Neuronal stem cell (in vitro differentiated cells): ENCODE data around the gene CNKSR2.

ENCODE experiments used
- DNase-seq: peaks from one replicate; pipeline ENCODE4 v3.0.0-alpha.2; 2013; ENCODE audit warnings: low spot score
- H2AFZ ChIP-seq: one replicate; pipeline ENCODE4 v1.6.1; 2013; ENCODE audit warnings: mild to moderate bottlenecking, low read length, inconsistent platforms
- H2AK5ac ChIP-seq: 2 replicates; pipeline ENCODE4 v1.6.1; 2013; ENCODE audit warnings: low read depth, mild to moderate bottlenecking, inconsistent platforms, low read length, moderate library complexity, mixed read lengths
- H2BK120ac ChIP-seq: 2 replicates; pipeline ENCODE4 v1.6.1; 2013; ENCODE audit warnings: low read depth, mild to moderate bottlenecking, inconsistent platforms, low read length, moderate library complexity, mixed read lengths
- H2BK12ac ChIP-seq: one replicate; pipeline ENCODE4 v1.6.1; 2013; ENCODE audit warnings: low read length, inconsistent platforms
- H2BK15ac ChIP-seq: 2 replicates; pipeline ENCODE4 v1.6.1; 2013; ENCODE audit warnings: mild to moderate bottlenecking, low read length, inconsistent platforms, mixed read lengths
- H2BK5ac ChIP-seq: one replicate; pipeline ENCODE4 v1.6.1; 2013; ENCODE audit warnings: inconsistent platforms, mild to moderate bottlenecking, low read length, moderate library complexity
- H3K14ac ChIP-seq: one replicate; pipeline ENCODE4 v1.6.1; 2013; ENCODE audit warnings: low read length, inconsistent platforms
- H3K18ac ChIP-seq: 2 replicates; pipeline ENCODE4 v1.6.1; 2013; ENCODE audit warnings: low read length, inconsistent platforms
- H3K23ac ChIP-seq: 2 replicates; pipeline ENCODE4 v1.6.1; 2013; ENCODE audit warnings: low read depth, mild to moderate bottlenecking, mixed read lengths, low read length, inconsistent platforms; ENCODE audit not compliant: poor library complexity
- H3K27ac ChIP-seq: replicated peaks from 3 replicates; pipeline ENCODE4 v1.5.1; 2013; ENCODE audit warnings: low read length, inconsistent platforms
- H3K27me3 ChIP-seq, 3 experiments: 2 replicates each; pipeline ENCODE4 v1.6.1; 2013; ENCODE audit warnings: low read length in 3 of 3, mild to moderate bottlenecking in 2 of 3, inconsistent platforms in 1 of 3, low read depth in 1 of 3, mixed read lengths in 1 of 3, moderate library complexity in 1 of 3; ENCODE audit not compliant: control insufficient read depth in 3 of 3, insufficient read depth in 3 of 3
- H3K36me3 ChIP-seq, 2 donors: replicated peaks in 1 of 2; 2 replicates each; pipeline ENCODE4 v1.6.1; 2013; ENCODE audit warnings: low read length in 2 of 2; ENCODE audit not compliant: control insufficient read depth in 2 of 2, insufficient read depth in 2 of 2
- H3K4ac ChIP-seq: 2 replicates; pipeline ENCODE4 v1.6.1; 2013; ENCODE audit warnings: inconsistent platforms, mild to moderate bottlenecking, low read length, moderate library complexity
- H3K4me1 ChIP-seq, 2 donors: 1 replicate in 1 of 2; 2 replicates in 1 of 2; pipeline ENCODE4 v1.6.1; 2013; ENCODE audit warnings: low read length in 2 of 2, low read depth in 1 of 2; ENCODE audit not compliant: control insufficient read depth in 2 of 2, insufficient read depth in 1 of 2
- H3K4me2 ChIP-seq: one replicate; pipeline ENCODE4 v1.6.1; 2013; ENCODE audit warnings: mild to moderate bottlenecking, low read length, inconsistent platforms; ENCODE audit not compliant: insufficient read depth, poor library complexity, severe bottlenecking
- H3K4me3 ChIP-seq, 2 donors: 2 replicates each; pipeline ENCODE4 v1.5.1; 2013; ENCODE audit warnings: low read length in 2 of 2, mild to moderate bottlenecking in 2 of 2, inconsistent platforms in 1 of 2, moderate library complexity in 1 of 2
- H3K79me1 ChIP-seq: one replicate; pipeline ENCODE4 v1.6.1; 2013; ENCODE audit warnings: low read depth, mild to moderate bottlenecking, inconsistent platforms, low read length, moderate library complexity
- H3K9ac ChIP-seq: one replicate; pipeline ENCODE4 v1.6.1; 2013; ENCODE audit warnings: mild to moderate bottlenecking, low read depth, low read length, inconsistent platforms; ENCODE audit not compliant: poor library complexity
- H3K9me3 ChIP-seq, 2 donors: replicated peaks in 1 of 2; 2 replicates each; pipeline versions ENCODE3 to v1.6.1; 2013; ENCODE audit warnings: low read length in 2 of 2, mild to moderate bottlenecking in 2 of 2, inconsistent platforms in 1 of 2, low read depth in 1 of 2, mixed read lengths in 1 of 2, moderate library complexity in 1 of 2; ENCODE audit not compliant: control insufficient read depth in 2 of 2, insufficient read depth in 1 of 2
- H4K8ac ChIP-seq: one replicate; pipeline ENCODE4 v1.6.1; 2013; ENCODE audit warnings: low read depth, mild to moderate bottlenecking, inconsistent platforms, low read length, moderate library complexity
- H4K91ac ChIP-seq: one replicate; pipeline ENCODE4 v1.6.1; 2013; ENCODE audit warnings: low read length, low read depth, mild to moderate bottlenecking, inconsistent platforms; ENCODE audit not compliant: poor library complexity
- WGBS, 2 donors: extraction: QIAGEN DNeasy Blood & Tissue Kit; methylation state at CpG; one replicate each; pipeline ENCODE4 v1.1.7; 2013; ENCODE audit warnings: missing lambda C conversion rate in 2 of 2, mixed read lengths in 1 of 2; ENCODE audit not compliant: insufficient read length in 2 of 2, insufficient replicate concordance in 1 of 2; ENCODE audit errors: extremely low coverage in 2 of 2; 5-methylcytosine and 5-hydroxymethylcytosine counted together

Gene CNKSR2

GRCh38 chrX:21590012-21590776, 216.0 kb downstream of the CNKSR2 start:
- no peak for DNase-seq
- no peak overlapping the region for H3K27ac ChIP-seq
- H3K9me3 ChIP-seq = peaks cover 0 to 14% of the 10 kb centered on the region in 2 donors
- no peaks in the 10 kb centered on the region for H3K79me1 ChIP-seq
- no peak overlapping the region for H3K18ac ChIP-seq
- no peak overlapping the region for H2BK15ac ChIP-seq
- no CpG with 5 or more reads among the region's 4 CpGs for WGBS, 2 donors
- no peak overlapping the region for H2BK120ac ChIP-seq
- no peak overlapping the region for H4K91ac ChIP-seq
- H2AFZ ChIP-seq = no peak overlapping the region
- no peaks in the 10 kb centered on the region for H3K27me3 ChIP-seq
- H3K23ac ChIP-seq = no peak overlapping the region
- no peaks in the 10 kb centered on the region for H3K4me1 ChIP-seq
- H3K9ac ChIP-seq = no peak overlapping the region
- no peaks in the 10 kb centered on the region for H3K36me3 ChIP-seq
- no peak overlapping the region for H2BK12ac ChIP-seq
- no peak overlapping the region for H3K4ac ChIP-seq
- no peak overlapping the region for H3K4me3 ChIP-seq
- H3K4me2 ChIP-seq = no peak overlapping the region
- H3K14ac ChIP-seq = no peak overlapping the region
- H2AK5ac ChIP-seq = no peak overlapping the region
- H2BK5ac ChIP-seq = no peak overlapping the region
- H4K8ac ChIP-seq = no peak overlapping the region

GRCh38 chrX:21606002-21606401, 231.8 kb downstream of the CNKSR2 start:
- Histone ChIP-seq H3K23ac (no peak overlapping the region), H3K9me3 (no peaks in the 10 kb centered on the region), H2BK12ac (no peak overlapping the region), H4K91ac (no peak overlapping the region), H3K18ac (no peak overlapping the region), H3K9ac (no peak overlapping the region), H3K4me1 (no peaks in the 10 kb centered on the region), H2BK5ac (no peak overlapping the region), H2BK15ac (no peak overlapping the region), H3K36me3 (peaks cover 3 to 31% of the 10 kb centered on the region in 2 donors), H3K27ac (no peak overlapping the region), H3K14ac (no peak overlapping the region), H2BK120ac (no peak overlapping the region), H2AK5ac (no peak overlapping the region), H3K27me3 (no peaks in the 10 kb centered on the region), H3K79me1 (no peaks in the 10 kb centered on the region), H4K8ac (no peak overlapping the region), H3K4me3 (no peak overlapping the region), H3K4me2 (no peak overlapping the region), H3K4ac (no peak overlapping the region), H2AFZ (no peak overlapping the region)
- DNase-seq = no peak

GRCh38 chrX:21610168-21610567, 235.9 kb downstream of the CNKSR2 start:
- Histone ChIP-seq H3K18ac (no peak overlapping the region), H2BK120ac (no peak overlapping the region), H3K27me3 (no peaks in the 10 kb centered on the region), H3K4me2 (no peak overlapping the region), H3K79me1 (no peaks in the 10 kb centered on the region), H2AK5ac (no peak overlapping the region), H3K4ac (no peak overlapping the region), H3K4me3 (no peak overlapping the region), H3K27ac (no peak overlapping the region), H3K4me1 (no peaks in the 10 kb centered on the region), H3K36me3 (peaks cover 3 to 25% of the 10 kb centered on the region in 2 donors), H3K23ac (no peak overlapping the region), H3K9me3 (no peaks in the 10 kb centered on the region), H2BK15ac (no peak overlapping the region), H2BK12ac (no peak overlapping the region), H3K9ac (no peak overlapping the region), H4K8ac (no peak overlapping the region), H2BK5ac (no peak overlapping the region), H4K91ac (no peak overlapping the region), H3K14ac (no peak overlapping the region), H2AFZ (no peak overlapping the region)
- no peak for DNase-seq
- WGBS, 2 donors = no CpG with 5 or more reads among the region's 1 CpG

- Histone ChIP-seq H2BK15ac (no peak overlapping the region), H3K18ac (no peak overlapping the region), H4K8ac (no peak overlapping the region), H3K27me3 (no peaks in the 10 kb centered on the region), H2BK5ac (no peak overlapping the region), H4K91ac (no peak overlapping the region), H3K4ac (no peak overlapping the region), H3K23ac (no peak overlapping the region), H2AFZ (no peak overlapping the region), H3K4me1 (no peaks in the 10 kb centered on the region), H3K79me1 (no peaks in the 10 kb centered on the region), H3K9me3 (no peaks in the 10 kb centered on the region), H3K4me2 (no peak overlapping the region), H2AK5ac (no peak overlapping the region), H3K36me3 (peaks cover 3 to 18% of the 10 kb centered on the region in 2 donors), H2BK12ac (no peak overlapping the region), H2BK120ac (no peak overlapping the region), H3K27ac (no peak overlapping the region), H3K9ac (no peak overlapping the region), H3K4me3 (no peak overlapping the region), H3K14ac (no peak overlapping the region)
- no CpG with 5 or more reads among the region's 5 CpGs for WGBS, 2 donors
- DNase-seq = no peak
Measured at GRCh38 chrX:21612154-21612553, 237.9 kb downstream of the CNKSR2 start.
